Measurements from ENCODE around the gene ADGRD1.
"Not testable (repeated sequence)": the region's sequence is repeated elsewhere in the genome, so short reads cannot be mapped to it uniquely, and the experiment has no call there.

The ADGRD1 gene

GRCh38 chr12:130988751-130989150 lies 35.0 kb downstream of the ADGRD1 start:
- TF ChIP-seq TAF1 (IDR thresholded peaks at IDR 0.05; ENCODE audit: low read depth, low read length): no peak
- no peak for FAIRE-seq
- no peak for DNase-seq (ENCODE audit: insufficient read length, low spot score)

- DNase-seq (ENCODE audit: insufficient read length, low spot score) (no peak), FAIRE-seq (no peak)
- no peak for TF ChIP-seq POLR2AphosphoS5 (IDR thresholded peaks at IDR 0.05; ENCODE audit: low read depth, low read length)
- TF ChIP-seq SPI1 (IDR thresholded peaks at IDR 0.05; ENCODE audit: low read depth, low read length): no peak
- no peak for TF ChIP-seq PAX5 (IDR thresholded peaks at IDR 0.05; ENCODE audit: insufficient read depth, low read length, severe bottlenecking)
- no peak for TF ChIP-seq POLR2A (IDR thresholded peaks at IDR 0.05; ENCODE audit: low read depth, low read length)
- no peak for TF ChIP-seq TAF1 (IDR thresholded peaks at IDR 0.05; ENCODE audit: low read depth, low read length)
- TF ChIP-seq POU2F2 (IDR thresholded peaks at IDR 0.05; ENCODE audit: low read depth, low read length): no peak
These were observed 35.7 kb downstream of the ADGRD1 start for GRCh38 chr12:130989391-130989790.

DNA sequence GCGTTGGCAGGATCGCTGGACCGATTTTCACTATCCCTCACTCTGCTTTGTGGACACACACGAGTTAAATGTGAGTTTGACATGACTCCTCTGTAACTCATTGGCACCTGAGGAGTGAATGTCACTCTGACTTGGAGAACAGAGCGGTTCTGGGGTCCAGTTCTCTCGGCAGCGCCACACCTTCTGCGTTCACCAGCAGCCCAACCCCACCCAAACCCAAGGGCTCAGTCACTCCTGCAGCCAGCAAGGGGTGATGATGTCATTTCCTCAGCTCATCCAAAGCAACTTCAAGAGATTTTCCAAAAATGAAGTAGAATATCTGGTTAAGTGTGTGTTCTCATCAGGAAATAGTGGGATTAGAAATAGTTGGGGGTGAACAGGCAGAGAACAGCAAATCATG lies 36.3 kb downstream of the ADGRD1 start:
- TF ChIP-seq SPI1 (IDR thresholded peaks at IDR 0.05; ENCODE audit: low read depth, low read length) (no peak), POLR2A (IDR thresholded peaks at IDR 0.05; ENCODE audit: low read depth, low read length) (no peak), POLR2AphosphoS5 (IDR thresholded peaks at IDR 0.05; ENCODE audit: low read depth, low read length) (no peak), PAX5 (IDR thresholded peaks at IDR 0.05; ENCODE audit: insufficient read depth, low read length, severe bottlenecking) (no peak), TAF1 (IDR thresholded peaks at IDR 0.05; ENCODE audit: low read depth, low read length) (no peak), POU2F2 (IDR thresholded peaks at IDR 0.05; ENCODE audit: low read depth, low read length) (no peak)
- DNase-seq (ENCODE audit: insufficient read length, low spot score) (no peak), FAIRE-seq (no peak)

DNA sequence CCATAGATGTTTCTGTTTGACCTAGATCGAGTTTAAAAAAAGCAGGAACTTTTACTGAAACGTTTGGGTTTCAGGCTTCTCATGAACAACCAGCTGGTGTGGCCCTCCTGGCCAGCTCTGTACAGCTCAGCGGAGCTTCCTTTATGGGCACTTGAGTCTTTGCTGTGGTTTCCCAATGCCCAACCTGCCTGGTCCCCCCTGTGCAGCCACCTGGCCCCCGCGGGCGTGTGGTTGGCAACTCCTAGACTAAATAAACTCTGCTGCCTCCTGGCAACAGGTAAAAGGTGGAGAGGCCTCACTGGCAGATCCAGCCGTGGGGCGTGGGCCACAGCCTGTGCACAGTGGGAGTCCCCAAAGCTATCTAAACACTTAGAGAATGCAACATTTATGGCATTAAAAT lies 38.7 kb downstream of the ADGRD1 start:
- peak; percentile 50 for FAIRE-seq
- TF ChIP-seq POLR2A (IDR thresholded peaks at IDR 0.05; ENCODE audit: low read depth, low read length) (no peak), TAF1 (IDR thresholded peaks at IDR 0.05; ENCODE audit: low read depth, low read length) (no peak), POU2F2 (IDR thresholded peaks at IDR 0.05; ENCODE audit: low read depth, low read length) (no peak), SPI1 (IDR thresholded peaks at IDR 0.05; ENCODE audit: low read depth, low read length) (no peak), POLR2AphosphoS5 (IDR thresholded peaks at IDR 0.05; ENCODE audit: low read depth, low read length) (no peak), PAX5 (IDR thresholded peaks at IDR 0.05; ENCODE audit: insufficient read depth, low read length, severe bottlenecking) (no peak)
- DNase-seq (ENCODE audit: insufficient read length, low spot score): no peak

- TF ChIP-seq TAF1 (IDR thresholded peaks at IDR 0.05; ENCODE audit: low read depth, low read length) (no peak), SPI1 (IDR thresholded peaks at IDR 0.05; ENCODE audit: low read depth, low read length) (no peak), POLR2AphosphoS5 (IDR thresholded peaks at IDR 0.05; ENCODE audit: low read depth, low read length) (no peak), POLR2A (IDR thresholded peaks at IDR 0.05; ENCODE audit: low read depth, low read length) (no peak), PAX5 (IDR thresholded peaks at IDR 0.05; ENCODE audit: insufficient read depth, low read length, severe bottlenecking) (no peak), POU2F2 (IDR thresholded peaks at IDR 0.05; ENCODE audit: low read depth, low read length) (no peak)
- FAIRE-seq: no peak
- no peak for DNase-seq (ENCODE audit: insufficient read length, low spot score)
These were observed 39.4 kb downstream of the ADGRD1 start for GRCh38 chr12:130992979-130993538.

- TF ChIP-seq POLR2AphosphoS5 (IDR thresholded peaks at IDR 0.05; ENCODE audit: low read depth, low read length): no peak
- no peak for TF ChIP-seq SPI1 (IDR thresholded peaks at IDR 0.05; ENCODE audit: low read depth, low read length)
- no peak for TF ChIP-seq PAX5 (IDR thresholded peaks at IDR 0.05; ENCODE audit: insufficient read depth, low read length, severe bottlenecking)
- DNase-seq (ENCODE audit: insufficient read length, low spot score) (no peak), FAIRE-seq (no peak)
These were observed 40.3 kb downstream of the ADGRD1 start for GRCh38 chr12:130993759-130994670.

DNA sequence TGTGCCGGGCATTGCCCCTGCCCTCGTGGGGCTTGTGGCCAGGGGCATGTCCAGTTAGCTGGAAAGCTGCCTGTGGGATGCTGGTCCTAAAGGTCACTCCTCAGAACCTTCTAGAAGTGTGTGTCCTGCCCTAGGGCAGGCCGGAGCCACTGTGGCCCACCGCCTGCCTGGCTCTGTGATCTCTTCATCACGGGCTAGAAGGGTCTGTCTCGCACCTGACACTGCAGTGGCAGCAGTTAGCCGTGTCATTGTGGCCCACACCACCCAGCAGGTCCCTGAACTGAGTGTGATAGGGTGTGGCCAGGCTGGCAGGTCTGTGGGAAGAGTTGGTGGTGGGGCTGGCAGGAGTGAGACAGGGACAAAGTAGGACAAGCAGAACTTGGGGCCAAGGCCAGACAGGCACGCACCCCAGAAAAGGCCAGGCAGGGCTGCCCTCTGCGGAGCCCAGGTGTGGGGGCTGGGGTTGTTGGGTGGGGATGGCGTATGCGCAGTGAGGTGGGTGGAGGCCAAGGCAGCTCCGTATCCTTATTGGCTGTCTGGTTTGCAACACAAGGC lies 41.2 kb downstream of the ADGRD1 start:
- DNase-seq (ENCODE audit: insufficient read length, low spot score) (no peak), FAIRE-seq (no peak)
- TF ChIP-seq SPI1 (IDR thresholded peaks at IDR 0.05; ENCODE audit: low read depth, low read length) (no peak), POLR2AphosphoS5 (IDR thresholded peaks at IDR 0.05; ENCODE audit: low read depth, low read length) (no peak), PAX5 (IDR thresholded peaks at IDR 0.05; ENCODE audit: insufficient read depth, low read length, severe bottlenecking) (no peak), POLR2A (IDR thresholded peaks at IDR 0.05; ENCODE audit: low read depth, low read length) (no peak), TAF1 (IDR thresholded peaks at IDR 0.05; ENCODE audit: low read depth, low read length) (no peak), POU2F2 (IDR thresholded peaks at IDR 0.05; ENCODE audit: low read depth, low read length) (no peak)

DNA sequence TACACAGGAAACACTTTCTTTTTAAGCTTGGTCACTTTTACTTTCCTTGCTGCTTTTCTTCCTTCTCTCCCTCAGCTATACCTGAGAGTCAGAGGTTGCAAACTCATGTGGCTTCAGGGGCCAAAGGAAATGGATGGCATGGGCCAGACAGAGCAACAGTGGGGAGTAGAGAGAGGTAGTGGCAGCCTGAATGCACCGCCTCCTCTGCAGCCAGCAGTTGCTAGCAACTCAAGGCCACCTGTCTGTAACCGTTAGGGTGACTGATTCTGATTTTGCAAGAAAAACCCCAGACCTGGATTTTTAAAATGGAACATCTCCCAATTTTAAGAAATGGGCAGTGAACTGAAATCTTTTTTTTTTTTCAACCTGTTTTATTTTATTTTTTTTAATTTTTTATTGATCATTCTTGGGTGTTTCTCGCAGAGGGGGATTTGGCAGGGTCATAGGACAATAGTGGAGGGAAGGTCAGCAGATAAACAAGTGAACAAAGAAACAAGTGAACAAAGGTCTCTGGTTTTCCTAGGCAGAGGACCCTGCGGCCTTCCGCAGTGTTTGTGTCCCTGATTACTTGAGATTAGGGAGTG lies 41.8 kb downstream of the ADGRD1 start:
- FAIRE-seq: peak; percentile 45
- DNase-seq (ENCODE audit: insufficient read length, low spot score): not testable (repeated sequence)

GRCh38 chr12:130998136-130998535 lies 44.4 kb downstream of the ADGRD1 start:
- FAIRE-seq (no peak), DNase-seq (ENCODE audit: insufficient read length, low spot score) (no peak)
- TF ChIP-seq PAX5 (IDR thresholded peaks at IDR 0.05; ENCODE audit: insufficient read depth, low read length, severe bottlenecking): no peak
- TF ChIP-seq POU2F2 (IDR thresholded peaks at IDR 0.05; ENCODE audit: low read depth, low read length): no peak
- TF ChIP-seq POLR2A (IDR thresholded peaks at IDR 0.05; ENCODE audit: low read depth, low read length): no peak
- no peak for TF ChIP-seq POLR2AphosphoS5 (IDR thresholded peaks at IDR 0.05; ENCODE audit: low read depth, low read length)
- no peak for TF ChIP-seq SPI1 (IDR thresholded peaks at IDR 0.05; ENCODE audit: low read depth, low read length)
- TF ChIP-seq TAF1 (IDR thresholded peaks at IDR 0.05; ENCODE audit: low read depth, low read length): no peak
